Transverse colon (tissue), 4 donors: ENCODE results near the gene DTNBP1. TPM values are rescaled to one million over a fixed set of nuclear protein-coding genes. Genes with fewer than 3 reads are reported as not detected.

Experiments used
- DNase-seq: peaks from one replicate; pipeline ENCODE4 v3.0.0-alpha.2; 2019
- H3K27ac ChIP-seq, 4 donors: fragments of 200-600 bp; sonication (generic); 2 replicates each; pipeline ENCODE4 v1.5.1; 2016 to 2018; ENCODE audit warnings: inconsistent platforms in 4 of 4
- H3K27me3 ChIP-seq: fragments of 200-600 bp; sonication (generic); 2 replicates; pipeline ENCODE4 v1.5.1; 2017; ENCODE audit warnings: inconsistent platforms
- H3K36me3 ChIP-seq, 4 donors: fragments of 200-600 bp; sonication (generic); 2 replicates each; pipeline ENCODE4 v1.5.1; 2017 to 2019; ENCODE audit warnings: inconsistent platforms in 4 of 4
- H3K4me1 ChIP-seq, 4 donors: fragments of 200-600 bp; sonication (generic); 2 replicates each; pipeline ENCODE4 v1.5.1; 2017 to 2020; ENCODE audit warnings: inconsistent platforms in 4 of 4
- H3K4me3 ChIP-seq, 4 donors: fragments of 200-600 bp; sonication (generic); 1 replicate in 1 of 4; 2 replicates in 3 of 4; pipeline versions ENCODE4 v1.5.1 to v1.6.1; 2017 to 2019; ENCODE audit warnings: inconsistent platforms in 4 of 4
- H3K9me3 ChIP-seq, 2 donors: fragments of 200-600 bp; sonication (generic); 2 replicates each; pipeline ENCODE4 v1.5.1; 2017 to 2019; ENCODE audit warnings: inconsistent platforms in 2 of 2
- CTCF ChIP-seq, 5 experiments: fragments of 200-600 bp in 3 of 5; fragments of 450-650 bp in 2 of 5; sonication (generic) in 3 of 5; IDR thresholded peaks; 1 replicate in 2 of 5; 2 replicates in 3 of 5; pipeline ENCODE4 v1.5.1; 2016 to 2017; ENCODE audit warnings: antibody characterized with exemption in 5 of 5, inconsistent platforms in 3 of 5, mild to moderate bottlenecking in 2 of 5, moderate library complexity in 1 of 5
- EP300 ChIP-seq: sonication (generic); formaldehyde crosslinking; IDR thresholded peaks from one replicate; pipeline ENCODE4 v1.6.1; 2017; ENCODE audit warnings: antibody characterized with exemption, low read depth
- POLR2A ChIP-seq: fragments of 450-650 bp; IDR thresholded peaks from one replicate; pipeline ENCODE4 v1.6.1; 2016; ENCODE audit warnings: antibody characterized with exemption, mild to moderate bottlenecking, moderate library complexity
- POLR2AphosphoS5 ChIP-seq, 3 donors: sonication (generic); formaldehyde crosslinking; IDR thresholded peaks; one replicate each; pipeline ENCODE4 v1.6.1; 2016; ENCODE audit warnings: antibody characterized with exemption in 3 of 3
- WGBS, 2 donors: methylation state at CpG; one replicate each; pipeline ENCODE4 v1.1.5; 2018; ENCODE audit warnings: low coverage in 1 of 2; 5-methylcytosine and 5-hydroxymethylcytosine counted together
- in situ Hi-C, 4 donors: fragments of 200-750 bp; cut with MboI; loops; one replicate each; pipeline versions ENCODE4 v1.15.0 to v1.15.1; 2017; ENCODE audit warnings: low sequenced_read_pairs in 3 of 4, low pct_ligation_motif_present in 1 of 4, low pct_unique_long_range_greater_than_20kb in 1 of 4
- intact Hi-C: fragments of 100-400 bp; cut with DNase I; formaldehyde crosslinking; loops from one replicate; pipeline ENCODE4 v1.15.1; 2023; ENCODE audit warnings: low total_unique reads
- total RNA-seq, 4 donors: library from RNA; depleted of rRNA; stranded (reverse); fragments of >200 nt; gene quantifications; one replicate each; pipeline ENCODE4 v1.1.0, GENCODE V29; 2016

DTNBP1 gene
- total RNA-seq, 4 donors from 2014 or later: 6.0 to 20.3 (median 16.0) TPM

GRCh38 chr6:15555101-15556038 lies 107.5 kb downstream of the DTNBP1 start:
- Histone ChIP-seq H3K4me3 (no peak overlapping the region), H3K27ac (no peak overlapping the region), H3K27me3 (no peaks in the 10 kb centered on the region), H3K4me1 (peaks cover 0 to 4% (median 2%) of the 10 kb centered on the region in 4 donors), H3K36me3 (no peaks in the 10 kb centered on the region), H3K9me3 (no peaks in the 10 kb centered on the region)
- in situ Hi-C loops (no loop called here), intact Hi-C loops (no loop called here)
- TF ChIP-seq POLR2A (no peak), EP300 (no peak), CTCF (IDR thresholded peaks at IDR 0.05) (no peak), POLR2AphosphoS5 (IDR thresholded peaks at IDR 0.05) (no peak)
- WGBS, 2 donors: 88 to 100% methylated on average over 3 to 5 of the region's 5 CpGs
- DNase-seq: no peak

GRCh38 chr6:15554728-15555100 lies 108.1 kb downstream of the DTNBP1 start:
- in situ Hi-C loops (no loop called here), intact Hi-C loops (no loop called here)
- no peak overlapping the region for H3K4me3 ChIP-seq
- H3K36me3 ChIP-seq: no peaks in the 10 kb centered on the region
- no peak overlapping the region for H3K27ac ChIP-seq
- H3K4me1 ChIP-seq: peaks cover 0 to 4% (median 2%) of the 10 kb centered on the region in 4 donors
- H3K27me3 ChIP-seq: no peaks in the 10 kb centered on the region
- TF ChIP-seq CTCF (IDR thresholded peaks at IDR 0.05) (no peak), EP300 (no peak), POLR2A (no peak), POLR2AphosphoS5 (IDR thresholded peaks at IDR 0.05) (no peak)
- H3K9me3 ChIP-seq: no peaks in the 10 kb centered on the region
- WGBS, 2 donors: 96% methylated on average over 6 of the region's 6 CpGs; no CpG with 5 or more reads in 1 of the 2 donors
- no peak for DNase-seq

- Histone ChIP-seq H3K9me3 (no peaks in the 10 kb centered on the region), H3K27ac (no peak overlapping the region), H3K4me3 (no peak overlapping the region), H3K36me3 (no peaks in the 10 kb centered on the region), H3K4me1 (peaks cover 0 to 4% (median 2%) of the 10 kb centered on the region in 4 donors), H3K27me3 (no peaks in the 10 kb centered on the region)
- 94 to 96% methylated on average over 4 of the region's 4 CpGs for WGBS, 2 donors
- no peak for DNase-seq
- TF ChIP-seq EP300: no peak
- TF ChIP-seq POLR2AphosphoS5 (IDR thresholded peaks at IDR 0.05): no peak
- TF ChIP-seq POLR2A: no peak
- TF ChIP-seq CTCF (IDR thresholded peaks at IDR 0.05): no peak
- in situ Hi-C loops: no loop called here
- intact Hi-C loops: no loop called here
Observed at GRCh38 chr6:15553736-15554294, 109.0 kb downstream of the DTNBP1 start.

GRCh38 chr6:15553031-15553430 lies 109.8 kb downstream of the DTNBP1 start:
- no peak for DNase-seq
- Histone ChIP-seq H3K27me3 (no peaks in the 10 kb centered on the region), H3K27ac (no peak overlapping the region), H3K4me3 (no peak overlapping the region), H3K36me3 (no peaks in the 10 kb centered on the region), H3K4me1 (peaks cover 0 to 4% (median 2%) of the 10 kb centered on the region in 4 donors), H3K9me3 (no peaks in the 10 kb centered on the region)
- intact Hi-C loops: no loop called here
- 90% methylated on average over 2 of the region's 2 CpGs for WGBS, 2 donors
- TF ChIP-seq POLR2AphosphoS5 (IDR thresholded peaks at IDR 0.05) (no peak), CTCF (IDR thresholded peaks at IDR 0.05) (no peak), POLR2A (no peak), EP300 (no peak)
- in situ Hi-C loops: no loop called here
